HepG2 (cell line): ENCODE results near the gene ANAPC2. TPM values are rescaled to one million over a fixed set of nuclear protein-coding genes. Genes with fewer than 3 reads are reported as not detected.
A peak's percentile ranks its signal among the peaks of the same experiment; 100 is the strongest.

Experiments
- CHD4 ChIP-seq: fragments of 200-600 bp; sonication (generic); IDR thresholded peaks from 2 replicates; pipeline ENCODE4 v1.7.0; 2017; ENCODE audit warnings: mild to moderate bottlenecking, low read length, borderline replicate concordance
- GTF3A ChIP-seq: sonication (generic); formaldehyde crosslinking; conservative IDR thresholded peaks from 2 replicates; pipeline ENCODE4 v1.4.0; 2020; ENCODE audit warnings: mild to moderate bottlenecking, missing genetic modification reagents
- JARID2 ChIP-seq: sonication (generic); formaldehyde crosslinking; IDR thresholded peaks from 2 replicates; pipeline ENCODE4 v1.8.1; 2023; ENCODE audit warnings: missing genetic modification reagents, inconsistent platforms; ENCODE audit not compliant: insufficient replicate concordance
- MATR3 ChIP-seq: sonication (generic); formaldehyde crosslinking; IDR thresholded peaks from 2 replicates; pipeline ENCODE4 v1.4.0; 2020; ENCODE audit warnings: missing genetic modification reagents
- NR3C1 ChIP-seq: sonication (generic); formaldehyde crosslinking; IDR thresholded peaks from 2 replicates; pipeline ENCODE4 v1.4.0; 2020; ENCODE audit warnings: missing genetic modification reagents
- PHF20 ChIP-seq: sonication (generic); formaldehyde crosslinking; IDR thresholded peaks from 2 replicates; pipeline ENCODE4 v1.5.0; 2020; ENCODE audit warnings: mild to moderate bottlenecking, missing genetic modification reagents
- RBFOX2 ChIP-seq: fragments of 200-400 bp; formaldehyde crosslinking; IDR thresholded peaks from 2 replicates; pipeline ENCODE4 v1.6.1; 2017; ENCODE audit warnings: low read depth, mild to moderate bottlenecking, low read length
- TBL1XR1 ChIP-seq: fragments of 150-350 bp; IDR thresholded peaks from 2 replicates; pipeline ENCODE4 v1.6.1; 2014; ENCODE audit warnings: borderline replicate concordance, low read length; ENCODE audit not compliant: partially characterized antibody
- TCF7 ChIP-seq: sonication (generic); IDR thresholded peaks from 2 replicates; pipeline ENCODE4 v1.6.1; 2016; ENCODE audit warnings: antibody characterized with exemption, low read depth
- ZMYM4 ChIP-seq: sonication (generic); formaldehyde crosslinking; IDR thresholded peaks from 2 replicates; pipeline ENCODE4 v1.8.1; 2023; ENCODE audit warnings: mild to moderate bottlenecking, missing genetic modification reagents
- ZNF3 ChIP-seq: IDR thresholded peaks from 2 replicates; pipeline ENCODE4 v1.7.0; 2017; ENCODE audit warnings: inconsistent platforms
- polyA plus RNA-seq, 8 experiments: library from polyadenylated mRNA; depleted of rRNA in 3 of 8; stranded (reverse) in 7 of 8; unstranded in 1 of 8; fragments of >200 nt; fragmentation: Illumina TruSeq in 4 of 8; extraction: Trizol in 4 of 8; gene quantifications; 2 replicates each; pipeline versions ENCODE4 v1.2.1 to v1.2.3, GENCODE V29; 2011 to 2016; ENCODE audit warnings: low read depth in 4 of 8, missing spikeins in 1 of 8, mixed read lengths in 1 of 8; ENCODE audit not compliant: insufficient read depth in 1 of 8
- total RNA-seq, 5 experiments: library from RNA; depleted of rRNA; stranded (reverse); fragments of >200 nt; fragmentation: Illumina TruSeq; extraction: Trizol; gene quantifications; 2 replicates each; pipeline ENCODE4 v1.2.3, GENCODE V29; 2016; ENCODE audit warnings: low read depth in 1 of 5
- TF ChIP-seq, protein P1 (sequence below): sonication (generic); formaldehyde crosslinking; IDR thresholded peaks from 2 replicates; pipeline ENCODE4 v1.8.0; 2022; ENCODE audit warnings: mild to moderate bottlenecking, missing genetic modification reagents, moderate library complexity
- TF ChIP-seq, protein P2 (sequence below): sonication (generic); formaldehyde crosslinking; IDR thresholded peaks from 2 replicates; pipeline ENCODE4 v1.8.1; 2023; ENCODE audit warnings: mild to moderate bottlenecking, moderate library complexity, missing genetic modification reagents
- TF ChIP-seq, protein P3 (sequence below): sonication (generic); formaldehyde crosslinking; IDR thresholded peaks from 2 replicates; pipeline ENCODE4 v1.9.0; 2021; ENCODE audit warnings: mild to moderate bottlenecking, missing genetic modification reagents
- TF ChIP-seq, protein P4 (sequence below): sonication (generic); formaldehyde crosslinking; IDR thresholded peaks from 2 replicates; pipeline ENCODE4 v1.4.0; 2020; ENCODE audit warnings: missing genetic modification reagents

ANAPC2 gene
- total and polyA plus RNA-seq, 2 of the 13 experiments (the other 11 are each of a cell fraction or from before 2014, with no cell fraction given), result 12.3 to 15.4 TPM

DNA sequence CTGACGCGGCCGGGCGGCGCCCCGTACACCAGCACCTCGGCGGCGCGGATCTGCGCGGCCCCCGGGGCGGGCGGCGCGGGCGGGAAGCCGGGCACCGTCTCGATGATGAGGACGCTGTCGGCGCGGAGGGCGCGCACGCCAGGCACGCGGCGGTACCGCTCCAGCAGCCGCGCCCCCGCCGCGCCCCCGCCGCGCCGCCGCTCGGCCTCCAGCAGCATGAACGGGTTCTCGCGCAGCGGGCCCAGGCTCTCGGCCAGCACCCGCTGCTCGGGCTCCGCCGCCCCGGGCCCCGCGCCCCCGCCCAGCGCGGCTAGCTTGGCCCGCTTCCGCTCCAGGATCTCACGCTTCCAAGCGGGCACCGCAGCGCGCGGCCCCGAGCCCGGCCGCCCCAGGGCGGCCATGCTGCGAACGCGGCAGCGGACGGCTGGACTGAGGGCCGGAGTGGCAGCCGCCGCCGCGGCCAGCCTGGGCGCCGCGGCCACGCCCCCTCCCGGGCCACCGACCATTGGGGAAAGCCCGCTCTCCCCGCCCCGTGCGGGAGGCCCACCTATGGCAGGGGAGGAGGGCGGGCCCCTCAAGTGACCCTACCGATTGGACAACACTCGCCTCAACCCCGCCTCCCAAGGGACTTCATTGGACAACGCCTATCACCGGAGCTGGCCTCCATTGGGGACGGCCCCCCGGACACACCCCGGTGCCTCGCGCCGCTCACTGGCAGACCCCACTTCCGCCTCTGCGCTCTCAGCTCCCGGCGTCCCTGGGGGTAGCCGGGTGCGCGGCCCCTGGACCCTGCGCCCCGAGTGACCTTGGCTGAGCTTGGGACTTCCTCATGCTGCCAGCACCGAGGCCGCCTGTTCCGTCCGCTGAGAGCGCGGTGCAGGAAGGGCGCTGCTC, 12.2 kb upstream of the ANAPC2 start, which contains the start of gene TPRN (continued):
- TF ChIP-seq, protein P1, sequence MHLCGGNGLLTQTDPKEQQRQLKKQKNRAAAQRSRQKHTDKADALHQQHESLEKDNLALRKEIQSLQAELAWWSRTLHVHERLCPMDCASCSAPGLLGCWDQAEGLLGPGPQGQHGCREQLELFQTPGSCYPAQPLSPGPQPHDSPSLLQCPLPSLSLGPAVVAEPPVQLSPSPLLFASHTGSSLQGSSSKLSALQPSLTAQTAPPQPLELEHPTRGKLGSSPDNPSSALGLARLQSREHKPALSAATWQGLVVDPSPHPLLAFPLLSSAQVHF (CRISPR knock-in tag), result no peak
- TF ChIP-seq GTF3A (CRISPR knock-in tag), result no peak
- TF ChIP-seq ZNF3 (CRISPR knock-in tag), result no peak
- TF ChIP-seq, protein P2, sequence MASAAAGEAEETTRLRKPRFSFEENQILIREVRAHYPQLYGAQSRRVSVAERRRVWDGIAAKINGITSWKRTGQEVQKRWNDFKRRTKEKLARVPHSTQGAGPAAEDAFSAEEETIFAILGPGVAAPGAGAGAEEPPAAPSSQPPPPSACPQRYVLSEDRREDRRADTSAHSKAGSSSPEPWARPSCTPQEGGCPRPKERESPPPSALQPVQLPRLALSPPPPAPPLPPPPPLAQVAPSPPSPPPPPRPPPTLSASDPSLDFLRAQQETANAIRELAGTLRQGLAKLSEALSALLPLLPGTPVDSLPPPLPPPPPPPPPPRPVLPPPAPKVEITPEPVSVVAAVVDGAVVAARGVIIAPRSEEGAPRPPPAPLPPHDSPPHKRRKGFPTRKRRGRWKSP (CRISPR knock-in tag), result peak; percentile 62
- TF ChIP-seq TCF7, result no peak
- TF ChIP-seq ZMYM4 (CRISPR knock-in tag), result peak; percentile 48; the same call in 1 of the 2 replicates
- no peak for TF ChIP-seq JARID2
- TF ChIP-seq NR3C1 (CRISPR knock-in tag), result no peak
- TF ChIP-seq, protein P3, sequence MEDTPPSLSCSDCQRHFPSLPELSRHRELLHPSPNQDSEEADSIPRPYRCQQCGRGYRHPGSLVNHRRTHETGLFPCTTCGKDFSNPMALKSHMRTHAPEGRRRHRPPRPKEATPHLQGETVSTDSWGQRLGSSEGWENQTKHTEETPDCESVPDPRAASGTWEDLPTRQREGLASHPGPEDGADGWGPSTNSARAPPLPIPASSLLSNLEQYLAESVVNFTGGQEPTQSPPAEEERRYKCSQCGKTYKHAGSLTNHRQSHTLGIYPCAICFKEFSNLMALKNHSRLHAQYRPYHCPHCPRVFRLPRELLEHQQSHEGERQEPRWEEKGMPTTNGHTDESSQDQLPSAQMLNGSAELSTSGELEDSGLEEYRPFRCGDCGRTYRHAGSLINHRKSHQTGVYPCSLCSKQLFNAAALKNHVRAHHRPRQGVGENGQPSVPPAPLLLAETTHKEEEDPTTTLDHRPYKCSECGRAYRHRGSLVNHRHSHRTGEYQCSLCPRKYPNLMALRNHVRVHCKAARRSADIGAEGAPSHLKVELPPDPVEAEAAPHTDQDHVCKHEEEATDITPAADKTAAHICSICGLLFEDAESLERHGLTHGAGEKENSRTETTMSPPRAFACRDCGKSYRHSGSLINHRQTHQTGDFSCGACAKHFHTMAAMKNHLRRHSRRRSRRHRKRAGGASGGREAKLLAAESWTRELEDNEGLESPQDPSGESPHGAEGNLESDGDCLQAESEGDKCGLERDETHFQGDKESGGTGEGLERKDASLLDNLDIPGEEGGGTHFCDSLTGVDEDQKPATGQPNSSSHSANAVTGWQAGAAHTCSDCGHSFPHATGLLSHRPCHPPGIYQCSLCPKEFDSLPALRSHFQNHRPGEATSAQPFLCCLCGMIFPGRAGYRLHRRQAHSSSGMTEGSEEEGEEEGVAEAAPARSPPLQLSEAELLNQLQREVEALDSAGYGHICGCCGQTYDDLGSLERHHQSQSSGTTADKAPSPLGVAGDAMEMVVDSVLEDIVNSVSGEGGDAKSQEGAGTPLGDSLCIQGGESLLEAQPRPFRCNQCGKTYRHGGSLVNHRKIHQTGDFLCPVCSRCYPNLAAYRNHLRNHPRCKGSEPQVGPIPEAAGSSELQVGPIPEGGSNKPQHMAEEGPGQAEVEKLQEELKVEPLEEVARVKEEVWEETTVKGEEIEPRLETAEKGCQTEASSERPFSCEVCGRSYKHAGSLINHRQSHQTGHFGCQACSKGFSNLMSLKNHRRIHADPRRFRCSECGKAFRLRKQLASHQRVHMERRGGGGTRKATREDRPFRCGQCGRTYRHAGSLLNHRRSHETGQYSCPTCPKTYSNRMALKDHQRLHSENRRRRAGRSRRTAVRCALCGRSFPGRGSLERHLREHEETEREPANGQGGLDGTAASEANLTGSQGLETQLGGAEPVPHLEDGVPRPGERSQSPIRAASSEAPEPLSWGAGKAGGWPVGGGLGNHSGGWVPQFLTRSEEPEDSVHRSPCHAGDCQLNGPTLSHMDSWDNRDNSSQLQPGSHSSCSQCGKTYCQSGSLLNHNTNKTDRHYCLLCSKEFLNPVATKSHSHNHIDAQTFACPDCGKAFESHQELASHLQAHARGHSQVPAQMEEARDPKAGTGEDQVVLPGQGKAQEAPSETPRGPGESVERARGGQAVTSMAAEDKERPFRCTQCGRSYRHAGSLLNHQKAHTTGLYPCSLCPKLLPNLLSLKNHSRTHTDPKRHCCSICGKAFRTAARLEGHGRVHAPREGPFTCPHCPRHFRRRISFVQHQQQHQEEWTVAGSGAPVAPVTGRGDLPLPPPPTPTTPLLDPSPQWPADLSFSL, result no peak
- TF ChIP-seq PHF20 (CRISPR knock-in tag), result peak; percentile 83
- no peak for TF ChIP-seq CHD4
- no peak for TF ChIP-seq MATR3
- TF ChIP-seq RBFOX2, result peak; percentile 98
- no peak for TF ChIP-seq TBL1XR1
- TF ChIP-seq, protein P4, sequence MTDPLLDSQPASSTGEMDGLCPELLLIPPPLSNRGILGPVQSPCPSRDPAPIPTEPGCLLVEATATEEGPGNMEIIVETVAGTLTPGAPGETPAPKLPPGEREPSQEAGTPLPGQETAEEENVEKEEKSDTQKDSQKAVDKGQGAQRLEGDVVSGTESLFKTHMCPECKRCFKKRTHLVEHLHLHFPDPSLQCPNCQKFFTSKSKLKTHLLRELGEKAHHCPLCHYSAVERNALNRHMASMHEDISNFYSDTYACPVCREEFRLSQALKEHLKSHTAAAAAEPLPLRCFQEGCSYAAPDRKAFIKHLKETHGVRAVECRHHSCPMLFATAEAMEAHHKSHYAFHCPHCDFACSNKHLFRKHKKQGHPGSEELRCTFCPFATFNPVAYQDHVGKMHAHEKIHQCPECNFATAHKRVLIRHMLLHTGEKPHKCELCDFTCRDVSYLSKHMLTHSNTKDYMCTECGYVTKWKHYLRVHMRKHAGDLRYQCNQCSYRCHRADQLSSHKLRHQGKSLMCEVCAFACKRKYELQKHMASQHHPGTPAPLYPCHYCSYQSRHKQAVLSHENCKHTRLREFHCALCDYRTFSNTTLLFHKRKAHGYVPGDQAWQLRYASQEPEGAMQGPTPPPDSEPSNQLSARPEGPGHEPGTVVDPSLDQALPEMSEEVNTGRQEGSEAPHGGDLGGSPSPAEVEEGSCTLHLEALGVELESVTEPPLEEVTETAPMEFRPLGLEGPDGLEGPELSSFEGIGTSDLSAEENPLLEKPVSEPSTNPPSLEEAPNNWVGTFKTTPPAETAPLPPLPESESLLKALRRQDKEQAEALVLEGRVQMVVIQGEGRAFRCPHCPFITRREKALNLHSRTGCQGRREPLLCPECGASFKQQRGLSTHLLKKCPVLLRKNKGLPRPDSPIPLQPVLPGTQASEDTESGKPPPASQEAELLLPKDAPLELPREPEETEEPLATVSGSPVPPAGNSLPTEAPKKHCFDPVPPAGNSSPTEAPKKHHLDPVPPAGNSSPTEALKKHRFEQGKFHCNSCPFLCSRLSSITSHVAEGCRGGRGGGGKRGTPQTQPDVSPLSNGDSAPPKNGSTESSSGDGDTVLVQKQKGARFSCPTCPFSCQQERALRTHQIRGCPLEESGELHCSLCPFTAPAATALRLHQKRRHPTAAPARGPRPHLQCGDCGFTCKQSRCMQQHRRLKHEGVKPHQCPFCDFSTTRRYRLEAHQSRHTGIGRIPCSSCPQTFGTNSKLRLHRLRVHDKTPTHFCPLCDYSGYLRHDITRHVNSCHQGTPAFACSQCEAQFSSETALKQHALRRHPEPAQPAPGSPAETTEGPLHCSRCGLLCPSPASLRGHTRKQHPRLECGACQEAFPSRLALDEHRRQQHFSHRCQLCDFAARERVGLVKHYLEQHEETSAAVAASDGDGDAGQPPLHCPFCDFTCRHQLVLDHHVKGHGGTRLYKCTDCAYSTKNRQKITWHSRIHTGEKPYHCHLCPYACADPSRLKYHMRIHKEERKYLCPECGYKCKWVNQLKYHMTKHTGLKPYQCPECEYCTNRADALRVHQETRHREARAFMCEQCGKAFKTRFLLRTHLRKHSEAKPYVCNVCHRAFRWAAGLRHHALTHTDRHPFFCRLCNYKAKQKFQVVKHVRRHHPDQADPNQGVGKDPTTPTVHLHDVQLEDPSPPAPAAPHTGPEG (CRISPR knock-in tag), result peak; percentile 50; the same call in 1 of the 2 replicates
